22Rv1 (cell line): ENCODE measurements around the gene VWC2.

Source experiments
- ZFX ChIP-seq: fragments of 450-650 bp; IDR thresholded peaks from 2 replicates; pipeline ENCODE4 v1.6.1; 2017; ENCODE audit warnings: antibody characterized with exemption, borderline replicate concordance
- TF ChIP-seq, protein P1 (sequence below): fragments of 450-650 bp; IDR thresholded peaks from 2 replicates; pipeline ENCODE4 v1.5.1; 2017; ENCODE audit warnings: mild to moderate bottlenecking

GRCh38 chr7:49731836-49732235, 41.6 kb upstream of the VWC2 start:
- TF ChIP-seq, protein P1, sequence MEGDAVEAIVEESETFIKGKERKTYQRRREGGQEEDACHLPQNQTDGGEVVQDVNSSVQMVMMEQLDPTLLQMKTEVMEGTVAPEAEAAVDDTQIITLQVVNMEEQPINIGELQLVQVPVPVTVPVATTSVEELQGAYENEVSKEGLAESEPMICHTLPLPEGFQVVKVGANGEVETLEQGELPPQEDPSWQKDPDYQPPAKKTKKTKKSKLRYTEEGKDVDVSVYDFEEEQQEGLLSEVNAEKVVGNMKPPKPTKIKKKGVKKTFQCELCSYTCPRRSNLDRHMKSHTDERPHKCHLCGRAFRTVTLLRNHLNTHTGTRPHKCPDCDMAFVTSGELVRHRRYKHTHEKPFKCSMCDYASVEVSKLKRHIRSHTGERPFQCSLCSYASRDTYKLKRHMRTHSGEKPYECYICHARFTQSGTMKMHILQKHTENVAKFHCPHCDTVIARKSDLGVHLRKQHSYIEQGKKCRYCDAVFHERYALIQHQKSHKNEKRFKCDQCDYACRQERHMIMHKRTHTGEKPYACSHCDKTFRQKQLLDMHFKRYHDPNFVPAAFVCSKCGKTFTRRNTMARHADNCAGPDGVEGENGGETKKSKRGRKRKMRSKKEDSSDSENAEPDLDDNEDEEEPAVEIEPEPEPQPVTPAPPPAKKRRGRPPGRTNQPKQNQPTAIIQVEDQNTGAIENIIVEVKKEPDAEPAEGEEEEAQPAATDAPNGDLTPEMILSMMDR, result no peak
- no peak for TF ChIP-seq ZFX
